Measurements from ENCODE around the gene ABI3.

ABI3 gene

DNA sequence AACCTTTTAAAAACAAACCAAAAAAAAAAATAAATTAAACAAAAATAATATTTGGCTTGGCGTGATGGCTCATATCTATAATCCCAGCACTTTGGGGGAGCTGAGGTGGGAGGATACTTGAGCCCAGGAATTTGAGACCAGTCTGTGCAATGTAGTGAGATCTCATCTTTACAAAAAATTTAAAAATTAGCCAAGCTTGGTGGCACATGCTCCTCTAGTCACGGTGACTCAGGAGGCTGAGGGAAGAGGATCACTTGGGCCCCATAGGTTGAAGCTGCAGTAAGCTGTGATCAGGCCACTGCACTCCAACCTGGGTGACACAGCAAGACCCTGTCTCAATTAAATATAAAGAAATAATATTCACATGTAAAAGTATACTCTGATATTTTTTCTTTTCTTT, 12.3 kb upstream of the ABI3 start:
- Histone ChIP-seq H3K9ac (ENCODE audit: low read length) (no peak overlapping the region), H3K27me3 (ENCODE audit: control insufficient read depth in 1 of 2, insufficient read depth in 2 of 2, low read length in 2 of 2) (no peaks in the 10 kb centered on the region), H3K27ac (ENCODE audit: low read depth, low read length) (no peak overlapping the region), H3K4me3 (ENCODE audit: low read depth in 1 of 2, low read length in 2 of 2) (no peak overlapping the region), H3K9me3 (ENCODE audit: low read length) (no peaks in the 10 kb centered on the region), H3K4me1 (ENCODE audit: insufficient read depth, low read length) (no peaks in the 10 kb centered on the region), H3K36me3 (ENCODE audit: insufficient read depth, low read length) (no peaks in the 10 kb centered on the region)

DNA sequence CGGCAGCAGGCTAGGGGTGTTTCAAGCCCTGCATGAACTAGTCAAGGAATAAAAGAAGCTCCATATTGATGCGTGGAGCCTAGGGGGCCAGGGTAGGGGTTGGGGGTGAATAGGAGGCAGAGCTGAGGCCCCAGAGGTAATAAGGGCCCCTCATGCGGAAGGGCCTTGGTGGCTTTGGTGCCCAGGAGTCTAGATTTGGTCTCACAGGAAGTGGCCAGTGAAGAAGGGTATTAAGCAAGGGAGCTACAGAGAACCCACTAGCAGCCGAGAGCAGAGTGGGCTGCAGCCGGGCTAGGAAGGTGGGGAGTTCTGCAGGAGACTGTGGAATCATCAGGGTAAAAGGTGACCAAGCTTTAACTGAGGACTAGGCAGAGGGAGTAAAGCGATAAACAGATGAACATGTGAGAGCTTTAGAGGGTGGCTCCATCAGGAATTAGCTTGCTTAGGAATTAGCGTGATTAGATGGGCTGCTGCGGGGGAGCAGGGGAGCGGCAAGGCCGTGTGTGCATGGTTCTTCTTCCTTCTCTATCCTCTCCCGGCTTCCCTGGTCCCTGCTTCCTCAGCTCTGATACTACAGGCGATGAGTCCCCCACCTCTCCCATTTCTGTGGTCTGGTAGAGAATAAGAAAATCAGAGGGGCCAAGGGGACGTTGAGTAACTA, 10.0 kb upstream of the ABI3 start:
- Histone ChIP-seq H3K4me3 (ENCODE audit: low read depth in 1 of 2, low read length in 2 of 2) (no peak overlapping the region), H3K9ac (ENCODE audit: low read length) (no peak overlapping the region), H3K27me3 (ENCODE audit: control insufficient read depth in 1 of 2, insufficient read depth in 2 of 2, low read length in 2 of 2) (no peaks in the 10 kb centered on the region), H3K36me3 (ENCODE audit: insufficient read depth, low read length) (no peaks in the 10 kb centered on the region), H3K4me1 (ENCODE audit: insufficient read depth, low read length) (no peaks in the 10 kb centered on the region), H3K9me3 (ENCODE audit: low read length) (no peaks in the 10 kb centered on the region), H3K27ac (ENCODE audit: low read depth, low read length) (no peak overlapping the region)

DNA sequence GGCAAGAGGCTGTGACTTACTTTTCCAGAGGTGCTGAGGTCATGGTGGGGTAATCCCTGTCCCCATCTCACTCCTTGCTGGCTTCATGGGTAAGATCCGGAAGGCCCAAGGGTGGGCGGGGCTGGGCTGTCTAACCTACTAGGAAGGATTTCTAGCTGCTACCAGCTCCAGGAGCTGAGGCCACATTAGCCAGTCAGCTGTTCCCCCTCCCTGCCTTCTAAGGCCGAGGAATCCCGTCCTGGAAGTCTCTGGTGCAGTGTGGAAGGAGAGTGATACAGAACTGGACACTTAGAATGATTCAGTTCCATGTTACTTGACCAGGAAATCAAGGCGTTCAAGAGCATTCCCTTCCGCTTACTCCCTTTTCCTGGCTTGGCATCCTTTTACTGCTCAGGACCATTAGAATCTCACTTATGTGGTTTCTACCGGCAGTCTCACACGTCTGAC, 9.0 kb upstream of the ABI3 start:
- no peaks in the 10 kb centered on the region for H3K36me3 ChIP-seq (ENCODE audit: insufficient read depth, low read length)

DNA sequence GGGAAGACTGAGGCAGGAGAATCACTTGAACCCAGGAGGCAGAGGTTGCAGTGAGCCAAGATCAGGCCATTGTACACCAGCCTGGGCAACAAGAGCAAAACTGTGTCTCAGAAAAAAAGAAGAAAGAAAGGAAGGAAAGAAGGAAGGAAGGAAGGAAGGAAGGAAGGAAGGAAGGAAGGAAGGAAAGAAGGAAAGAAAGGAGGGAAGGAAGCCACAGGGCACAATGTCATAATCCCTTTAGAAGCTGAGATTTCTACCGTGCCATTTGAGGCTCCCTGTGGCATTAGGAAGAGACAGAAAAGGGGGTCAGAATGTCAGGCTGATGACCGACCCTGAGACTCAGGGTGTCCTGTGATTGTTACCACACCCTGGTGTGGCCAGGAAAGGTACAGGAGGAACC, 6.7 kb upstream of the ABI3 start:
- Histone ChIP-seq H3K9ac (ENCODE audit: low read length) (no peak overlapping the region), H3K4me1 (ENCODE audit: insufficient read depth, low read length) (no peaks in the 10 kb centered on the region), H3K36me3 (ENCODE audit: insufficient read depth, low read length) (no peaks in the 10 kb centered on the region), H3K27me3 (ENCODE audit: control insufficient read depth in 1 of 2, insufficient read depth in 2 of 2, low read length in 2 of 2) (no peaks in the 10 kb centered on the region), H3K9me3 (ENCODE audit: low read length) (no peaks in the 10 kb centered on the region), H3K4me3 (ENCODE audit: low read depth in 1 of 2, low read length in 2 of 2) (no peak overlapping the region), H3K27ac (ENCODE audit: low read depth, low read length) (no peak overlapping the region)

More for the DNA sequence above, 9.0 kb upstream of the ABI3 start:
- Histone ChIP-seq H3K9ac (ENCODE audit: low read length) (no peak overlapping the region), H3K27me3 (ENCODE audit: control insufficient read depth in 1 of 2, insufficient read depth in 2 of 2, low read length in 2 of 2) (no peaks in the 10 kb centered on the region), H3K4me1 (ENCODE audit: insufficient read depth, low read length) (no peaks in the 10 kb centered on the region), H3K4me3 (ENCODE audit: low read depth in 1 of 2, low read length in 2 of 2) (no peak overlapping the region), H3K27ac (ENCODE audit: low read depth, low read length) (no peak overlapping the region), H3K9me3 (ENCODE audit: low read length) (no peaks in the 10 kb centered on the region)

DNA sequence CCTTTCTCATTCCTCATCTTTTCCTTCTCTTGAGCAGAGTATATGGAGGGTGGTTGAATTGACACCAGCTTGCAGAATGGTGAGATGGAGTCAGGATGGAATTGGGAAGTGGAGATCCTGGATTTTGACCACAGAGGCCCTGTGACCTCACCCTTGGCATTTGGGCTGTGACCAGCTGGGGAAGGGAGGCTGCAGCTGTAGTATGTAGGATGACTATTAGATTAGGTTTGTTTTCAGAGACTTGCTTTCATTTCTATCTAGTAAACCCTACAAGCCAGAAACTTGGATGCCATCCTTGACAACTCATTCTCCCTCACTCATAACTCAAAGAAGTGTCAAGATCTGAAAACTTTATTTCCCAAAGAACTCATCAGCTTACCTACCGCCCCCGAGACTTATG, 6.0 kb upstream of the ABI3 start:
- Histone ChIP-seq H3K9ac (ENCODE audit: low read length) (no peak overlapping the region), H3K9me3 (ENCODE audit: low read length) (no peaks in the 10 kb centered on the region), H3K4me1 (ENCODE audit: insufficient read depth, low read length) (no peaks in the 10 kb centered on the region), H3K27ac (ENCODE audit: low read depth, low read length) (no peak overlapping the region), H3K27me3 (ENCODE audit: control insufficient read depth in 1 of 2, insufficient read depth in 2 of 2, low read length in 2 of 2) (no peaks in the 10 kb centered on the region), H3K36me3 (ENCODE audit: insufficient read depth, low read length) (no peaks in the 10 kb centered on the region), H3K4me3 (ENCODE audit: low read depth in 1 of 2, low read length in 2 of 2) (no peak overlapping the region)

DNA sequence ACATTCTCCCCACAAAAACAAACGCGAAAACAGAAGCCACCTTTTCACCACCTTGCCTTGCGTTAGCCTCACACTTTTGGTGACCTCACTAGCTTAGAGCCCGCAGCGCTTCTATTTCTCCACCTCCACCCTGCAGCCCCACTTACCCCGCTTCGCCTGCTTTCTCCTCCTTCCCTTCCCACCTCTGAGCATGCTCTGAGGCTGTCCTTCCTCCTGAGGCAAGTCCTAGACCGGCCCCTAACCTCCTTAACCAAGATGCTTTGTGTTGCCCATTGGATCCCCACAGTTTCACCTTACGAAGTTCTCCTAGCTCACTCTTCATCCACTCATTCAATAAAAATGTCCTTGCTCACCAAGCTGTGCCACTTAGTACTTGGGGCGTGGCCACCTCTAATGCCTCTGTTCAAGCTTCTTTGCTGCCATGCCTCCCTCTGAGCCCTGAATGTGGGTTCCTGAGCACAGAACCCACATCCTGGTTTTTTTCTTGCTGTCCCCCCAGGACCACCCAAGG, 1.4 kb upstream of the ABI3 start:
- no peak overlapping the region for H3K4me3 ChIP-seq (ENCODE audit: low read depth in 1 of 2, low read length in 2 of 2)
- no peaks in the 10 kb centered on the region for H3K36me3 ChIP-seq (ENCODE audit: insufficient read depth, low read length)
- no peaks in the 10 kb centered on the region for H3K9me3 ChIP-seq (ENCODE audit: low read length)
- H3K4me1 ChIP-seq (ENCODE audit: insufficient read depth, low read length) = no peaks in the 10 kb centered on the region
- H3K27ac ChIP-seq (ENCODE audit: low read depth, low read length) = no peak overlapping the region
- H3K27me3 ChIP-seq (ENCODE audit: control insufficient read depth in 1 of 2, insufficient read depth in 2 of 2, low read length in 2 of 2) = peaks cover 0 to 8% of the 10 kb centered on the region in 2 donors
- no peak overlapping the region for H3K9ac ChIP-seq (ENCODE audit: low read length)

DNA sequence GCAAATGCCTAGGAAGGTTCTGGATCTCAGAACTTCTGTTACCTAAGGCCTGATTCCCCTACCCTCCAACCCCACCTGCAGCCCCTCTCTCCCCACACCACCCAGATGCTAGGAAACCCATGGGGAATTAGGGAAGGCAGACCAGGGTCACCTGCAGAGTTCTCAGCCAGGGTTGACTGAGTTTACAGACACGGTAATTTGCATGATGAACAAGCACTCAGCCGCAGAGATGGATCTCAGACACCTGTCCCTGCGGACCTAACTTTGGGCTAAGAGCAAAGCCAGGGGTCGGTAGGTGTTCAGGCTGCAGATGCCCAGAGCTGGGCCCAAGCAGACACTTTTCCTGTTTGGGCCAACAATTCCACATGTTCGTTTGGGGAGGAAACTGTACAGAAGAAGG, 2.9 kb downstream of the ABI3 start:
- Histone ChIP-seq H3K4me1 (ENCODE audit: insufficient read depth, low read length) (peaks cover 6% of the 10 kb centered on the region), H3K27me3 (ENCODE audit: control insufficient read depth in 1 of 2, insufficient read depth in 2 of 2, low read length in 2 of 2) (peaks cover 0 to 8% of the 10 kb centered on the region in 2 donors), H3K27ac (ENCODE audit: low read depth, low read length) (no peak overlapping the region), H3K9ac (ENCODE audit: low read length) (no peak overlapping the region), H3K36me3 (ENCODE audit: insufficient read depth, low read length) (no peaks in the 10 kb centered on the region), H3K9me3 (ENCODE audit: low read length) (no peaks in the 10 kb centered on the region), H3K4me3 (ENCODE audit: low read depth in 1 of 2, low read length in 2 of 2) (no peak overlapping the region)

DNA sequence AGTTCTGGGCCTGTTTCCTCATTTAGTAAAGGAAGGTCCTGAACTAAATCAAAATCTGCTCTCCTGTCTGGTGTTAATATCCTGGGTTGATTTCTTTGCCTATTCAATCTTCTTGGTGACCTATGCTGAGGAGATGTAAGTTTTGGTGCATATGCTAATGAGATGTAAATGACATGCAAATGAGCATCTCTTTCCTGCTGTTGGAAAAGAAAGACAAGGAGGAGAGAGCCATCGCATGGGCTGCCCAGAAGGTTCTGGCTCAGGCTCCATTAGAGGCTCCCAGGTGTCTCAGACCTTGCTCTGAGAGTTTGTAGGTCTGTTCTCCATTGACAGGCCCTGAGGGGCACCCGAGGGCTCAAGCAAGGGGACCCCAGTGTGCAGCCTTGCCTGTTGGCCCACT, 3.3 kb downstream of the ABI3 start:
- H3K27me3 ChIP-seq (ENCODE audit: control insufficient read depth in 1 of 2, insufficient read depth in 2 of 2, low read length in 2 of 2) = peaks cover 0 to 8% of the 10 kb centered on the region in 2 donors
- no peak overlapping the region for H3K4me3 ChIP-seq (ENCODE audit: low read depth in 1 of 2, low read length in 2 of 2)
- H3K9me3 ChIP-seq (ENCODE audit: low read length) = no peaks in the 10 kb centered on the region
- no peak overlapping the region for H3K27ac ChIP-seq (ENCODE audit: low read depth, low read length)
- no peak overlapping the region for H3K9ac ChIP-seq (ENCODE audit: low read length)
- H3K36me3 ChIP-seq (ENCODE audit: insufficient read depth, low read length) = no peaks in the 10 kb centered on the region
- peaks cover 6% of the 10 kb centered on the region for H3K4me1 ChIP-seq (ENCODE audit: insufficient read depth, low read length)

DNA sequence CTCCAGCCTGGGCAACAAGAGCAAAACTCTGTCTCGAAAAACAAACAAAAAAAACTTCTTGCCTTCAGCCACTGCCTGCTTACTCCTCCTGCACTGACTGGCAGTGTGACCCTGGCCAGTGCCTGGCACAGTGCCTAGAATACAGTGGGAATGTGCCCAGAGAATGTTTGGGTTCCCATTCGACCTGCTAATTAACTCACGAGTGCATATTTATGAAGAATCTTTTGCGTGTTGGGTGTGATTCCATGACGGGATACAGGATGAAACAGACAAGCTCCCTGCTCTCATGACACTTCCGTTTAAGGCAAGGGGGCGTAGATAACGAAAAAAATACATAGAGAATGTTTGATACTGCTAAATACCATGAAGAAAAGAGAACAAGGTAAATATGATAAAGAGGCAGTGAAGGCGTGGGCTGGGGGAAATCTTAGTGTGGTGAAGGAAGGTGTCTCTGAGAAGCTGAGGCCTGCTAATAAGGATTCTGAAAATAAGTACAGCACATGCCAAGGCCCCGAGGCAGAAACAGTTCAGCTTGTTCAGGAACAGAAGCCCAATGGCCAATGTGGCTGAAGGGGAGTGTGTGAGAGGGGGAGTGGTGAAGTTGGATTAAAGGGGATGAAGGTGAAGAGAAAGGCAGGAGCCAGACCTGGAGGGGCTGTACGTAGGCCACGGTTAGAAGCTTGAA, 4.3 kb downstream of the ABI3 start:
- Histone ChIP-seq H3K9ac (ENCODE audit: low read length) (no peak overlapping the region), H3K27ac (ENCODE audit: low read depth, low read length) (no peak overlapping the region), H3K4me1 (ENCODE audit: insufficient read depth, low read length) (peaks cover 6% of the 10 kb centered on the region)

DNA sequence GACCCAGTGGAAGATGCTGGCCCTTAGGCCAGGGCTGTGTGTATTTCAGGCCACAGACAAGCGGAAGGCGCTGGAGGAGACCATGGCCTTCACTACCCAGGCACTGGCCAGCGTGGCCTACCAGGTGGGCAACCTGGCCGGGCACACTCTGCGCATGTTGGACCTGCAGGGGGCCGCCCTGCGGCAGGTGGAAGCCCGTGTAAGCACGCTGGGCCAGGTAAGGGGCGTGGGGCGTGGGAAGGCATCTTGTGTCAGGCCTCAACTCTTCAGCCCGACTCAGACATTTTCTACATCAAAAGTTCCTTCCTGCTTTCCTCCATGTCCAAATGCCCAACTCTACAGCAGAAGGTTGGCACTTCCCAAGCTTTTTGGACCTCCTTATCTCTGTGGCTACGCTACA, 6.0 kb downstream of the ABI3 start:
- H3K27ac ChIP-seq (ENCODE audit: low read depth, low read length) = no peak overlapping the region
- no peaks in the 10 kb centered on the region for H3K36me3 ChIP-seq (ENCODE audit: insufficient read depth, low read length)
- peaks cover 6% of the 10 kb centered on the region for H3K4me1 ChIP-seq (ENCODE audit: insufficient read depth, low read length)
- H3K9me3 ChIP-seq (ENCODE audit: low read length) = no peaks in the 10 kb centered on the region
- H3K27me3 ChIP-seq (ENCODE audit: control insufficient read depth in 1 of 2, insufficient read depth in 2 of 2, low read length in 2 of 2) = peaks cover 0 to 14% of the 10 kb centered on the region in 2 donors
- no peak overlapping the region for H3K4me3 ChIP-seq (ENCODE audit: low read depth in 1 of 2, low read length in 2 of 2)
- H3K9ac ChIP-seq (ENCODE audit: low read length) = no peak overlapping the region

More for the DNA sequence above, 4.3 kb downstream of the ABI3 start:
- no peaks in the 10 kb centered on the region for H3K36me3 ChIP-seq (ENCODE audit: insufficient read depth, low read length)
- H3K9me3 ChIP-seq (ENCODE audit: low read length) = no peaks in the 10 kb centered on the region
- H3K4me3 ChIP-seq (ENCODE audit: low read depth in 1 of 2, low read length in 2 of 2) = no peak overlapping the region
- peaks cover 0 to 17% of the 10 kb centered on the region in 2 donors for H3K27me3 ChIP-seq (ENCODE audit: control insufficient read depth in 1 of 2, insufficient read depth in 2 of 2, low read length in 2 of 2)

DNA sequence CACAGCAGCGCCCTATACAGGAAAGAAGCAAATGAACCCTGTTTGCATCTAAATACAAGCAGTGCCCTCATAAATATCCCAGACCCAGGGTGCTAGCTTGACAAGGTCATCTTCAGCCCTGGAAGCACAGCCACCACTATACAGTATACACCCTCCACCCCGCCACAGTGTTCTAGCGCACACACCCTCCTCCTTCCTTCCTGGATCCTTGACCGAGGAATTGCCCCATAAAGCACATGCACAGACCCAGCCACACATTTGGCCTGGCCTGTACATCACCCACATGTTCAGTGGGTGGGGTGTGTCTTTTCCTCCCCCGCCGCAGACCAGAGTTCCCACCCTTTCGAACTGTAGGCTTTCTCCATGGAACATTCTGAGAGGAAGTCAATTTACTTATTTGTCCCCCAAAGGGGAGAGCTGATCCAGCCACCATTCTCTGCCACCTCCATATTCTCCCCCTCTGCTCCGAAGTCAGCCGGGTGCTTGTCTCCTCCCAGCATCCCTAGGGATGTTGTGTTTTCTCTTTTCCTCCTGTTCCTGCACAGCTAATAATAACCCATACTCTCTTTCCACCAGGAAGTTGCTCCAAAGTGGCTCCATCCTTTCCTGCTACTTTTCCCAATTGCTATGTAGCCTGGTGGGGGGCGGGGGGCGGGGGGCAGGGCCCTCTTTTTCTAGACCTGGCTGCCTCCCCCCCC, 6.6 kb downstream of the ABI3 start:
- Histone ChIP-seq H3K4me3 (ENCODE audit: low read depth in 1 of 2, low read length in 2 of 2) (no peak overlapping the region), H3K36me3 (ENCODE audit: insufficient read depth, low read length) (no peaks in the 10 kb centered on the region), H3K27me3 (ENCODE audit: control insufficient read depth in 1 of 2, insufficient read depth in 2 of 2, low read length in 2 of 2) (peaks cover 0 to 14% of the 10 kb centered on the region in 2 donors), H3K9me3 (ENCODE audit: low read length) (no peaks in the 10 kb centered on the region), H3K4me1 (ENCODE audit: insufficient read depth, low read length) (peaks cover 6% of the 10 kb centered on the region), H3K9ac (ENCODE audit: low read length) (no peak overlapping the region), H3K27ac (ENCODE audit: low read depth, low read length) (no peak overlapping the region)
